ENCODE results near the gene FLNC.

The FLNC gene

DNA sequence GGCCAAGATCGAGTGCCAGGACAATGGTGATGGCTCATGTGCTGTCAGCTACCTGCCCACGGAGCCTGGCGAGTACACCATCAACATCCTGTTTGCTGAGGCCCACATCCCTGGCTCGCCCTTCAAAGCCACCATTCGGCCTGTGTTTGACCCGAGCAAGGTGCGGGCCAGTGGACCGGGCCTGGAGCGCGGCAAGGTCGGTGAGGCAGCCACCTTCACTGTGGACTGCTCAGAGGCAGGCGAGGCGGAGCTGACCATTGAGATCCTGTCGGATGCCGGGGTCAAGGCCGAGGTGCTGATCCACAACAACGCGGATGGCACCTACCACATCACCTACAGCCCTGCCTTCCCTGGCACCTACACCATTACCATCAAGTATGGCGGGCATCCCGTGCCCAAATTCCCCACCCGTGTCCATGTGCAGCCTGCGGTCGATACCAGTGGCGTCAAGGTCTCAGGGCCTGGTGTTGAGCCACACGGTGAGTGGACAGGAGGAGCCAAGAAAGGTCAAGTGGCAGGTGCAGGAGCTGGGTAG, 14.6 kb downstream of the FLNC start:
- DNase-seq (ENCODE audit: low read depth in 2 of 2, low spot score in 1 of 2), result no peak

DNA sequence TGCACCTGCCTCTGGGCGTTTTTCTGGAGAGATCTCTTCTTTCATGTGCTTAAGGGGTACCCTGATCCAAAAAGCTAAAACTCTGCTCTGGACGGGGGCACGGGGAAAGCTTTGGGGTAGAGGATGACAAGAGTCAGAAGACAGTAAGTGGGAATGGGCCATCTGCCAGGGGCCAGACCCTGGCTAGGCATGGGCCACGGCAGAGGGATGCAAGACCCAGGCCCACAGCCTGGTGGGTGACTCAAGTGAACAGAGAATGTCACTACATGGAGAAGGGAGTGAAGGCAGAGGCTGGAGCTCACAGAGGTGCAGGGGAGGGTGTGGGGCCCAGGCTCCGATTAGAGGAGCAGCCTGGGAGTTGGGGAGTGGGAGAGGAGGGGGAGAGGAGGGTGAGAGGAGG, 15.3 kb downstream of the FLNC start:
- DNase-seq (ENCODE audit: low read depth in 2 of 2, low spot score in 1 of 2), result no peak

DNA sequence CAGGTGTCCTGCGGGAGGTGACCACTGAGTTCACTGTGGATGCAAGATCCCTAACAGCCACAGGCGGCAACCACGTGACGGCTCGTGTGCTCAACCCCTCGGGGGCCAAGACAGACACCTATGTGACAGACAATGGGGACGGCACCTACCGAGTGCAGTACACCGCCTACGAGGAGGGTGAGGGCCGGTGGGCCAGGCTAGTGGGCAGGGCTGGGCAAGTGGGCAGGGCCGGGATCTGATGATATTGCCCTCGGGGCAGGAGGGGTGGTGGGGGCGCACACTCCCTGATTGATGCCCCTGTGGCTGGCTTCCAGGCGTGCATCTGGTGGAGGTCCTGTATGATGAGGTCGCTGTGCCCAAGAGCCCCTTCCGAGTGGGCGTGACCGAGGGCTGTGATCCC, 15.8 kb downstream of the FLNC start:
- DNase-seq (ENCODE audit: low read depth in 2 of 2, low spot score in 1 of 2), result no peak

DNA sequence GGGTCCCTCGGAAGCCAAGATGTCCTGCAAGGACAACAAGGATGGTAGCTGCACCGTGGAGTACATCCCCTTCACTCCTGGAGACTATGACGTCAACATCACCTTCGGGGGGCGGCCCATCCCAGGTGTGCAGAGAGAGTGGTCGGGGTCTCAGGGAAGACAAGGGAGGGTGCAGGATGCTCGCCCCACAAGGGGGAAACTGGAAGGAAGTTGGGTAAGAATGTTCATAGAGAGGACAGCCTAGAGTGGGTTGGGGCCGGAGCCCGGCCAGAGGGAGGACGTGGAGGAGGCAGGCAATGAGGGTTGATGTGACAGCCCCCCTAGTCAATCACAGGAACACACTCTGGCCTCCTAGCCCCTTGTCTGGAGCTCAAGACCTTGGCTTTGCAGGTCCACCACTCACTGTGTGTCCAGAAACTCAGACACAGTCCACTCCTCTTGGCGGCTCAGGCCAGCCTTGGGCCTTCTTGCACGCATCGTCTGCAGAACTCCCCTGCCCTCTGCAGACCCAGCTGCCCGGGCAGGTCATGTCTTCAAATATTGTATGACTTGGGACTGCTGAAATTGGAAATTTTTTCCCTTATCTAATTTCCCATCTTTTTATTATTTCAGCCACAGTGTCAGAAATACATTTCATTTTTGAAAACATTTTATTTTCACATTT, 16.7 kb downstream of the FLNC start:
- DNase-seq (ENCODE audit: low read depth in 2 of 2, low spot score in 1 of 2), result no peak

DNA sequence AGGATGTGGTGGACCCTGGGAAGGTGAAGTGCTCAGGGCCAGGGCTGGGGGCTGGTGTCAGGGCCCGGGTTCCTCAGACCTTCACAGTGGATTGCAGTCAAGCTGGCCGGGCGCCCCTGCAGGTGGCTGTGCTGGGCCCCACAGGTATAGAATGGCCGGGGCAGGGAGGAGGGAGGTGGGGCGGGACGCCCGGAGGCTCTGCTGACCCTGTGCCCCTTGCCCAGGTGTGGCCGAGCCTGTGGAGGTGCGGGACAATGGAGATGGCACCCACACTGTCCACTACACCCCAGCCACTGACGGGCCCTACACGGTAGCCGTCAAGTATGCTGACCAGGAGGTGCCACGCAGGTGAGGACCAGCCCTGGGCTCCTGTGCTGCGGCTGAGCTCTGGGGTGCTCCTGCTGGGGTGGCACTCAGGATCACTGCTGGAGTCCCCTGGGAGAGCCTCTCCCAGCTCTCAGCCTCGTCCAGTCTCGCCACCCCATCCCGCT, 17.6 kb downstream of the FLNC start:
- no peak for DNase-seq (ENCODE audit: low read depth in 2 of 2, low spot score in 1 of 2)

DNA sequence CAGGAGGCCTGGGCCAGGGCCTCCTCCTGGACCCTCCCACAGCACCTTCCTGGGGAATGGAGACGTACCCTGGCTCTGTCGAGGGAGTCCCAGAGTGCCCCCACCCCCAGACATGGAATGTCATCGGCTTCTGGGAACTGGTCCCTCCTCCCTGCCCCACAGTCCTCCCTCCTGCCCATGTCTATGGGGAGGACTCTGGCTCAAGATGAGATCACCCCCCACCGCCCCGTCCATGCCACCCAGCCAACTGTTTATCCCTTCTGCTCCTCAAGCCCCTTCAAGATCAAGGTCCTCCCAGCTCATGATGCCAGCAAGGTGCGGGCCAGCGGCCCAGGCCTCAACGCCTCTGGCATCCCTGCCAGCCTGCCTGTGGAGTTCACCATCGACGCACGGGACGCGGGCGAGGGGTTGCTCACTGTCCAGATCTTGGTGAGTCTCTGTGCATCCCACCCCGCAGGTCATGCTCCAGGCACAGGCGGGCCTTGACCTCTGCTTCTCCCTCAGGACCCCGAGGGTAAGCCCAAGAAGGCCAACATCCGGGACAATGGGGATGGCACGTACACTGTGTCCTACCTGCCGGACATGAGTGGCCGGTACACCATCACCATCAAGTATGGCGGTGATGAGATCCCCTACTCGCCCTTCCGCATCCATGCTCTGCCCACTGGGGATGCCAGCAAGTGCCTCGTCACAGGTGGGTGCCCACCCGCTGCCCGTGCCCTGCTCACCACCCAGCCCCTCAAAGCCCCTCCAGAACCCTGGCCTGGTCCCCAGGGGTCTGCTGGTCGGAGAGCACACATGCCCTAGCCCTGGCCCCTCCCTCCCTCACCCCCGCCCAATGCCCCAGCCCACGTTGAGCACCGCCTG, 18.3 kb downstream of the FLNC start:
- DNase-seq (ENCODE audit: low read depth in 2 of 2, low spot score in 1 of 2), result no peak

DNA sequence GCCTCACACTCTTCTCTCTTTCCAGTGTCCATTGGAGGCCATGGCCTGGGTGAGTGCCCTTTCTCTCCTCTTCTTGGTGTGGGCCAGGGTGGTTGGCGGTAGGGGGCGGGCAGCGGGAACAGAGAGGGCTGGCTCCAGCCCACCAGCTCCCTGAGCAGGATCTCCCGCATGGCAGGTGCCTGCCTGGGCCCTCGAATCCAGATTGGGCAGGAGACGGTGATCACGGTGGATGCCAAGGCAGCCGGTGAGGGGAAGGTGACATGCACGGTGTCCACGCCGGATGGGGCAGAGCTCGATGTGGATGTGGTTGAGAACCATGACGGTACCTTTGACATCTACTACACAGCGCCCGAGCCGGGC, 18.9 kb downstream of the FLNC start:
- no peak for DNase-seq (ENCODE audit: low read depth in 2 of 2, low spot score in 1 of 2)

DNA sequence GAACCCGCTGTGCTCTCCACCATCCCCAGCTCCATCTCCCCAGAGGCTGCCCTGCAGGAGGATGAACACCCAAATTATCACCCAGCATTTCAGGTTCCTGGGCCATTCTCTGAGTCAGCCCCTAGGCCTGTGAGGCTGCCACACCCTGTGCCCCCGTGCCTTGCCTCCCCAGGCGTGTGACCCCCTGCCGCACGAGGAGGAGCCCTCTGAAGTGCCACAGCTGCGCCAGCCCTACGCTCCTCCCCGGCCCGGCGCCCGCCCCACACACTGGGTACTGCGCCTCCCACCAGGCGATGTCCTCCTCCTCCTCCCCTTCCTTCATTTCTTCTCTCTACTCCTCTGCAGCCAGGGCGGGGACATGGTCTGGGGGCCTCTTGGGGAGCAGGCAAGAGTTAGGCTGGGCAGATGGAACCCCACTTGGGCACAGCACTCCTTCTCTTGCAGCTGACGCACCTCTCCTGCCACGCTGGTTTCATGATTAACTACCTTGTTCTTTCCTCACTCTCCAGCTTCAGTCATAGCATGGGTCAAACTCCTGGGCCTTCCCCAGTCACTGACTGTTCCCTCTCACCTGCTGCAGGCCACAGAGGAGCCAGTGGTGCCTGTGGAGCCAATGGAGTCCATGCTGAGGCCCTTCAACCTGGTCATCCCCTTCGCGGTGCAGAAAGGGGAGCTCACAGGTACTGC, 19.7 kb downstream of the FLNC start:
- no peak for DNase-seq (ENCODE audit: low read depth in 2 of 2, low spot score in 1 of 2)

DNA sequence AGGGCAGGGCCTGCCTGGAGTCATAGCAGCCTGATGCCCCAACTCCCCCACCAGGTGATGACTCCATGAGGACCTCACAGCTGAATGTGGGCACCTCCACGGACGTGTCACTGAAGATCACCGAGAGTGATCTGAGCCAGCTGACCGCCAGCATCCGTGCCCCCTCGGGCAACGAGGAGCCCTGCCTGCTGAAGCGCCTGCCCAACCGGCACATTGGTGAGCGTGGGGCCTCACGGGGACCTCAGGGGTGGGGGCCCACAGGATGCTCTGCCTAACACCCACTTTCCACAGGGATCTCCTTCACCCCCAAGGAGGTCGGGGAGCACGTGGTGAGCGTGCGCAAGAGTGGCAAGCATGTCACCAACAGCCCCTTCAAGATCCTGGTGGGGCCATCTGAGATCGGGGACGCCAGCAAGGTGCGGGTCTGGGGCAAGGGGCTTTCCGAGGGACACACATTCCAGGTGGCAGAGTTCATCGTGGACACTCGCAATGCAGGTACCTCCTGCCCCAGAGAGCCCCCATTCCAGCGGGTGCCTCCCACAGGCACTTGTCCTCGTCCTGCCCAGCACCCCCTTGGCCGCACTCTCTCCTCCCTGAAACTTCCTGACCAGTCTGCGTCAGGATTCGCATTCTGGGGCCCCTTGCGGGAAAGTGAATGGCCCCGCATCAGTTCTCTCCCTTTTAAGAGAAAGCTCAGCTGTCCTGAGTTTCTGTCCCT, 22.5 kb downstream of the FLNC start:
- no peak for DNase-seq (ENCODE audit: low read depth in 2 of 2, low spot score in 1 of 2)

DNA sequence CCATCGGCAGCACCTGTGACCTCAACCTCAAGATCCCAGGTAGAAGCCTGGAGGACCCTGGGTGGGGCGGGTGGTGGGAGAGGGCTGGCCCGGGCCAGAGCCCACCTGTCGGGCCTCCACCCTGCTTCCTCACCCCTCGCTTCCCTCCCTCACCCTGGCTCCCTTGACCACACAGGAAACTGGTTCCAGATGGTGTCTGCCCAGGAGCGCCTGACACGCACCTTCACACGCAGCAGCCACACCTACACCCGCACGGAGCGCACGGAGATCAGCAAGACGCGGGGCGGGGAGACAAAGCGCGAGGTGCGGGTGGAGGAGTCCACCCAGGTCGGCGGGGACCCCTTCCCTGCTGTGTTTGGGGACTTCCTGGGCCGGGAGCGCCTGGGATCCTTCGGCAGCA, 23.6 kb downstream of the FLNC start:
- no peak for DNase-seq (ENCODE audit: low read depth in 2 of 2, low spot score in 1 of 2)

DNA sequence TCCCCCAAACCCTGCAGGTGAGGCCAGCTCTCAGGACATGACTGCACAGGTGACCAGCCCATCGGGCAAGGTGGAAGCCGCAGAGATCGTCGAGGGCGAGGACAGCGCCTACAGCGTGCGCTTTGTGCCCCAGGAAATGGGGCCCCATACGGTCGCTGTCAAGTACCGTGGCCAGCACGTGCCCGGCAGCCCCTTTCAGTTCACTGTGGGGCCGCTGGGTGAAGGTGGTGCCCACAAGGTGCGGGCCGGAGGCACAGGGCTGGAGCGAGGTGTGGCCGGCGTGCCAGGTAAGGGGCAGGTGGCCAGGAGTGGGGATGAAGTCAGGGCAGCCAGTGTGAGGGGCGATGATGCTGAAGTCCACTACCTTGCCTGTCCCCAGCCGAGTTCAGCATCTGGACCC, 24.2 kb downstream of the FLNC start:
- DNase-seq (ENCODE audit: low read depth in 2 of 2, low spot score in 1 of 2), result no peak

DNA sequence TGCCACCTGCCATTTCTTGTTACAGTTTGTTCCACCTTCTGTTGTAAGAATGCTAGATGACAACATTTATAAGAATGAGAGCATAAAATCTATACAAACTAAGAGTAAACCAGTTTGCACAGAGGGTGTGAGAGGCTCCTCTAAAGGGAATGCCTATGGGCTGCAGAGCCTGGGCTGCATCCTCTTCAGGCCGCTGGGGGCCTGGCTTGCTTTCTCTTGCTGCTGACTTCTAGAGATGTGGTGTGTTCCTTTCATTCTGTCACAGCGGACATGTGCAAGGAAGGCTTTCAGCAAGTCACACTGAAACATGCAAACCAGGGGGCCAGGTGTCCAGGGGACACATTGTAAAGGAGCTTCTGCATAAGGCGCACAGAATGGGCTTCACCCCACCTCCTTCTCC, 25.4 kb downstream of the FLNC start:
- DNase-seq (ENCODE audit: low read depth in 2 of 2, low spot score in 1 of 2), result no peak

DNA sequence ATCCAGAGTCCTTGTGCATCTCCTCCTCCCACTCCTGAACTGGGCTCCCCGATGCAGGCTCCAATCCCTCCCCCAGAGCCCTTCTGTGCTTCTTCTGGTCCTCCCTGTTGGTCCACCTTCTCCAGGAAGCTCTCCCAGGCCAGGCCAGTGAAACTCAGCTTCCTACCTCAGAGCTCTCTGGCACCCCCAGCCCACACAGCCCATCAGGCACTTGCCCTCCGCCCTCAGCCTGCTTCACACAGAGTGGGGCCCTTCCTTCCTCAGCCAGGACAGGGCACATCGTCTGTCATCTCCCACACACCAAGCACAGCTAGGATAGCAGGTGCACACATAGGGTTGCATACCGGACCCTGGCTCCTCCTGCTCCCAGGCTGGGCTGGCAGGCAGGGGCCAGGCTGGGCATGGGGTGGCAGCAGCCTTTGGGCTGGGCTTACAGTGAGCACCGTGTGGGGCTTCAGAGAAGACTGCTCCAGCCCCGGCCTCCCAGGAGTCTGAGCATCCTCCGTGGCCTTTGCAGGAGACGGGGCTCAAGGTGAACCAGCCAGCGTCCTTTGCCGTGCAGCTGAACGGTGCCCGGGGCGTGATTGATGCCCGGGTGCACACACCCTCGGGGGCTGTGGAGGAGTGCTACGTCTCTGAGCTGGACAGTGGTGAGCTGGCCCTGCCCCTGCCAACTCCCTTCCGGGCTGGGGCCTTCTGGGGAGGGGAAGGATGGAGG, 26.0 kb downstream of the FLNC start:
- no peak for DNase-seq (ENCODE audit: low read depth in 2 of 2, low spot score in 1 of 2)

DNA sequence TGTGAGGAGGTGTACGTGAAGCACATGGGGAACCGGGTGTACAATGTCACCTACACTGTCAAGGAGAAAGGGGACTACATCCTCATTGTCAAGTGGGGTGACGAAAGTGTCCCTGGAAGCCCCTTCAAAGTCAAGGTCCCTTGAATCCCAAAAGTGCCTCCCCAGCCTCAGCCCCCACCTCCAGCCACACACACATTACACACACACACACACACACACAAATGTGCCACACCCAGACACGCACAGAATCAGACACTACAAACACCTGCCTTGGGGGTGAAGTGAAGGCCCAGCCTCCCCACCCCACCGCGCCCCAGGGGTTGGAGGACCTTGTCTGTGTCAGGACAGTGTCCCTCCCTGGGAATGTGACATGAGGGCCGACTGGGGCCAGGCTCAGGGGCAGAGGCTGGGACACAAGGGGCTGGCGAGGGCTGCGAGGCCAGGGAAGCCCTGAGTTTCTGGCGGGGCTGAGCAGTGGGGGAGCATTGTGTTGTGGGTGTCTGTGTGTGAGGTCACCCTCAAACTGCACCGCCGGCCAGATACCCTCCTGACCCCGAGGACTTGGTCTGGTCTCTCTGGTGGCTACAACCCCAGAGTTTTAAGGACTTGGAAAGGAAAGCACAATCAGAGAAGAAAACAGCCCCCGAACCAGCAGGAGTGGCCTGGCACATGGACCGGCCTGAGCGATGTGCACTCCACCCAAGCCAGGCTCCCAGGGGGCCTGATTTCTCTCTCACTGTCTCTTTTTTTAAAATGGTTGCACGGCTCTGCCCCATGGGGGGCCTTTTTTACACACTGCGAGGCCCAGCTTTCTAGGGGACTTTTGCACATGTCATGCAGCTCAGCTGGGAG, 28.4 kb downstream of the FLNC start:
- DNase-seq (ENCODE audit: low read depth in 2 of 2, low spot score in 1 of 2), result no peak

DNA sequence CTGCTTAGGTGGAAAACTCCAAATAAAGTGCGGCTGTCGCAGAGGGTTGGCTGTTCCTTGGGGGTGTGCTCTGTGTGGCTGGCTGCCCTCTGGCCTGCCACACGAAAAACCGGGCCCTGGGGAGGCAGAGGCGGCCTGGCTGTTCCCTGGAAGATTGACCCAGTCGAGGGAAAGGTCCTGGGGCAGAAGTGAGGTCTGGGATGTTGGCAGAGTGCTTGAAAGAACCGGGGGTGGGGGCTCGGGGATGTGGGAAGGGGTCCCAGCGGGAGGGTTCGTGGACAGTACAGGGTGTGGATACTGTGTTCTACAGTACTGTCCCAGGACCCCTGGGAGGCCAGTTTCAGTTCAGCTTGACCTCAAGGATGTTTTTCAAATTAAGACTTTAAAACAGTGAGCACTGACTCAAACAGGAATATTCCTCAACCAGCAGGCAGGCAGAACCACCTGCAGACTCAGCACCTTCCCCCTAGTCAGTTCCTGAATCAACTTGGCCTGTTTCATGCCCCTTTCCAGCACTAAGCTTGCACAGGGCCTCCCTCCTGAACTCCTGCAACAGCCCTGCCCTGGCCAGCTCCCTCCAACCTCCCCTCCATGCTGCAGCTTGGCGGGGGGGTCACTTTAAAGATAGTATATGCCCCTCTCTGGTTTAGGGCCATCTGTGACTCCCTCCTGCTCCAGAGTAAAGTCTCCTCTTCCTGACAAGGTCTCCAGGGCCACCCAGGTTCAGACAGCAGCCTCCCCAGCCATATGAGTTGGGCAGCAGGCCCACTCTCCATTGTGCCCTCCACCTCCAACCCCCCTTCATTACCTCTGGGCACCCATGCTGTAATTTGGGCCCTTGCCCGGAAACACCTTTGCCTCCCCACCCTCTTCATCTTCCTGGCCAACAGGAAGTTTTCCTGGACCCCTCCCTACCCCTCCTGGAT, 29.3 kb downstream of the FLNC start:
- no peak for DNase-seq (ENCODE audit: low read depth in 2 of 2, low spot score in 1 of 2)

DNA sequence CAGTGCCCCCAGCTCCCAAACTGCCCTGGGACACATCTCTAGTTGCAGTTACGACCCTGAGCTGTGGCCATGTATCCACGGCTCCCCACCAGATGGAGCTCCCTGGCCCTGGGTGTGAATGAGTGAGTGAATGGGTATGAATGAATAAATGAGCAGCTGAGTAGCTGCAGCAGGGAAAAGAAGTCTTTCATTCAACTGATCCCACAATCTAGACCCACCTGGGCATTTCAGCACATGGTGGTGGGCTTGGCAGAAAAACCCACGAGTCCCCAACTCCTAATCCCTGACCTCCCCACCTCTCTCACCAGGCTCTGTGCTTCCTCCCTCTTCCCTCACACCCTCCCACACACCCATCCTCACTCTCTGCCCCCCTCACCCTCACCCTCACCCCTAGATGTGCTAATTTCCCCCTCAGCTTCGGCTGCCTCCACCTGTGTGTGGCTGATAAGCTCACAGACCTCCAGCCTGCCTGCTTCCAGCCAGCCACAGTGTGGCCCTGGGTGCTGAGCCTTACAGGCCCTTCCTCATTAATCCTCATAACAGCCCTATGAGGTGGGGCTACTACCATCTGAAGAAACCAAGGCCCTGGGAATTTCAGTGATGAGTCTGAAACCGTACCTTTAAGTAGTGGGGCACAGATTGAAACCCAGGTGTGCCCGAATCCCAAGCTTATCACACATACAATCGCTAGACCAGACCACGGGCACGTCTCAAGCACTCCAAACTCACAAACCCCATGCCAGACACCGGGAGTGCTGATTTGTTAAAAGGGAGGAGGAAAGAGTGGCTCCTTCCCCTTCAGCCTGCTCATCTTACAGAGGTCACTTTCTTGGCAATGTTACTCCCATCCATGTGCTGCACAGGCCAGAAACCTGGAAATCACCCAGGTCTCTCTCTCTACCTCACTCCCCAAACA, 30.2 kb downstream of the FLNC start:
- no peak for DNase-seq (ENCODE audit: low read depth in 2 of 2, low spot score in 1 of 2)

DNA sequence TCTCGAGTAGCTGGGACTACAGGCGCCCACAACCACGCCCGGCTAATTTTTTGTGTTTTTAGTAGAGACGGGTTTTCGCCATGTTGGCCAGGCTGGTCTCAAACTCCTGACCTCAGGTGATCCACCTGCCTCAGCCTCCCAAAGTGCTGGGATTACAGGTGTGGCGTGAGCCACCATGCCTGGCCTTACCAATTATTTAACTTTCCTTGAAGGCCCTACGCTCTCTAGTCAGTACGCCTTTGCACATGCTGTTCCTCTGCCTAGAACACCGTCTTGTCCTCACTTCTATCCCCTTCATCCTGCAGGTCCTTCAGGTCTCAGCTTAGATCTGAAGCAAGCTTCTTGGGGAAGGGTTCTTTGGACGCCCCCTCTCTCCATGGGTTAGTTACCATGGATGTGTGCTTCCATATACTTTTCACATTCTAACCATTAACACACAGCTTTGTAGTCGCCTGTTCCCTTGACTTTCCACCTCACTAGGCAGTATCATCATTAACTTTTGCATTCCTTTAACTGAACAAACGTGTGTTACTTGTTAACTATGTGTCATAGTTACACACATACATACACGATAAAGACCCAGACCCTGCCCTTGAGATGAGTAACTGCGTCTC, 31.9 kb downstream of the FLNC start:
- DNase-seq (ENCODE audit: low read depth in 2 of 2, low spot score in 1 of 2), result no peak

All from stimulated activated CD8-positive, alpha-beta memory T cell treated with anti-CD3 and anti-CD28 coated beads, Interleukin-4, amount 100 ng/mL, for 4 hours (primary cell).